BLaER1 treated with 17β-estradiol and CSF1 and Interleukin-3, amounts not matched to agents 10 nM and 100 nM (cell line): ENCODE data around the gene ANKIB1.

Source experiments
- H3K27ac ChIP-seq, 11 experiments: shearing (Covaris generic); formaldehyde crosslinking; 2 replicates each; pipeline ENCODE4 v1.8.1; 2022
- H3K27me3 ChIP-seq, 11 experiments: shearing (Covaris generic); formaldehyde crosslinking; 2 replicates each; pipeline ENCODE4 v1.8.1; 2022
- H3K36me3 ChIP-seq, 11 experiments: shearing (Covaris generic); formaldehyde crosslinking; 2 replicates each; pipeline ENCODE4 v1.8.1; 2022
- H3K4me1 ChIP-seq, 10 experiments: shearing (Covaris generic); formaldehyde crosslinking; 2 replicates each; pipeline ENCODE4 v1.8.1; 2022
- H3K4me2 ChIP-seq, 11 experiments: shearing (Covaris generic); formaldehyde crosslinking; 2 replicates each; pipeline ENCODE4 v1.8.1; 2022
- H3K4me3 ChIP-seq, 10 experiments: shearing (Covaris generic); formaldehyde crosslinking; 2 replicates each; pipeline ENCODE4 v1.8.1; 2022
- H3K9ac ChIP-seq, 11 experiments: shearing (Covaris generic); formaldehyde crosslinking; 2 replicates each; pipeline ENCODE4 v1.8.1; 2022
- H3K9me3 ChIP-seq, 11 experiments: shearing (Covaris generic); formaldehyde crosslinking; replicated peaks in 1 of 11; 2 replicates each; pipeline ENCODE4 v1.8.1; 2022
- H4K20me1 ChIP-seq, 11 experiments: shearing (Covaris generic); formaldehyde crosslinking; 2 replicates each; pipeline ENCODE4 v1.8.1; 2022
- Cebpa-rat ChIP-seq, 11 experiments: shearing (Covaris generic); IDR thresholded peaks; 2 replicates each; pipeline ENCODE4 v1.8.1; 2022

ANKIB1 gene

DNA sequence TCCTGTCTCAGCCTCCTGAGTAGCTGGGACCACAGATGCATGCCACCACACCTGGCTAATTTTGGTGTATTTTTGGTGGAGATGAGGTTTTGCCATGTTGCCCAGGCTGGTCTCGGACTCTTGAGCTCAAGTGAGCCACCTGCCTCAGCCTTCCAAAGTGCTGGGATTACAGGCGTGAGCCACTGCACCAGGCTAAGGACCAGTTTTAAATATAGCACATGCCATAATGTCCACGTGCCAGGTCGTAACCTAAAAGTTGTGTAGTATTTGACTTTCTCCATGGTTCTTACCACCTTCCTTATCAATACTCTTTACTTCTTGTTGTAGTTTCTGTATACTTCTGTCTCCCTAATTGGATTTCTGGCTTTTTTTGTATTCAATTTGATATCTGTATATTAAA lies 13.3 kb downstream of the ANKIB1 start:
- Histone ChIP-seq H3K27ac (no peak overlapping the region), H3K9ac (no peak overlapping the region), H3K36me3 (peaks cover 25 to 59% (median 38%) of the 10 kb centered on the region in 11 experiments), H3K9me3 (peaks cover 26 to 72% (median 48%) of the 10 kb centered on the region in 11 experiments), H3K4me3 (no peak overlapping the region), H3K27me3 (no peaks in the 10 kb centered on the region), H3K4me1 (peaks cover 0 to 9% (median 0%) of the 10 kb centered on the region in 10 experiments; a peak in 2 of 20 replicates), H4K20me1 (peaks cover 0 to 29% (median 0%) of the 10 kb centered on the region in 11 experiments; a peak in 5 of 22 replicates), H3K4me2 (no peak overlapping the region)
- TF ChIP-seq Cebpa-rat (IDR thresholded peaks at IDR 0.05) = no peak

DNA sequence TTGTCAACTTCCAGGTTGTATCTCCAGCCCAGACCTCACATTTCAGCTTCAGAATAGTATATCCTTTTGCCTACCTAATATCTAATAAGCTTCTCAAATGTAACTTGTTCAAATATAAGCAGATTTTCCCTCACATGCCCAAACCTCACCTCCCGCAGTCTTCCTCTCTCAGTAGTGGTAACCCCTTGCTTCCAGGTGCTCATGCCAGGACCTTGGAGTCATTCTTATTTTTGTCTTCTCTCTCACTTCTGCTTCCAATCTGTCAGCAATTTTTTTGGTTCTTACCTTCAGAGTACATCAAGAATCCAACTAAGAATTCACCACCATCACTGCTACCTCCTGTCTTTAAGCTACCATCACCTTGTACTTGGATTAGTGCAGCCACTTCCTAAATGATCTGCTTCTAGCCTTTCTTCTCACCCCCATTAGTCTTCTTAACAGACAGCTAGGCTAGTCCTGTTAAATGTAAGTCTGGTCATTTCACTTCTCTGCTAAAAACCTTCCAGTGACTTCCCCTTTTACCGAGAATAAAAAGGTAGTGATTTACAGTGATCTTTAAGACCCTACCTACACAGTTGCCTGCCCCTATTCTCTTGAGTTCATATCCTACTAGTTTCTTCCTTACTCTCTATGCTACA lies 14.0 kb downstream of the ANKIB1 start:
- Histone ChIP-seq H3K4me1 (peaks cover 0 to 9% (median 0%) of the 10 kb centered on the region in 10 experiments; a peak in 2 of 20 replicates), H3K4me3 (no peak overlapping the region), H3K9me3 (peaks cover 24 to 72% (median 47%) of the 10 kb centered on the region in 11 experiments), H4K20me1 (peaks cover 0 to 29% (median 0%) of the 10 kb centered on the region in 11 experiments; a peak in 5 of 22 replicates), H3K27me3 (no peaks in the 10 kb centered on the region), H3K36me3 (peaks cover 27 to 60% (median 39%) of the 10 kb centered on the region in 11 experiments), H3K4me2 (0 out of 22 replicates have a peak overlapping the region, but pooled peaks of 1 of the 11 experiments have one; percentile 5), H3K9ac (no peak overlapping the region), H3K27ac (no peak overlapping the region)
- TF ChIP-seq Cebpa-rat (IDR thresholded peaks at IDR 0.05) = no peak

DNA sequence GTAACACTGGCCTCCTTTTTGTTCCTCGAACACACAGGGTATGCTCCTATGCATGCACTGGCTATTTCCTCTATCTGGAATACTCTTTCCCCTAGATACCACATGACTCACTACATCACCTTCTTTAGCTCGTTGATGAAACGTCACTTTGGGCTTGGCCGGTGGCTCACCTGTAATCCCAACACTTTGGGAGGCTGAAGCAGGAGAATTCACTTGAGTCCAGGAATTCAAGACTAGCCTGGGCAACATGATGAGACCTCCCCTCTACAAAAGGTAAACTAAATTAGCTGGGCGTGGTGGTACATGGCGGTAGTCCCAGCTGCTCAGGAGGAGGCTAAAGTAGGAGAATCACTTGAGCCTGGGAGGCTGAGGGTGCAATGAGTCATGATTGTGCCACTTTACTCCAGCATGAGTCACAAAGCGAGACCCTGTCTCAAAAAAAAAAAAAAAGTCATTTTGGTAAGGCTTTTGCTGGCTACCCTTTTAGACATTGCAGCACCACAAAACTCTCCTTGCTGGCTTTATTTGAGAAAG lies 14.5 kb downstream of the ANKIB1 start:
- no peak overlapping the region for H3K27ac ChIP-seq
- no peak for TF ChIP-seq Cebpa-rat (IDR thresholded peaks at IDR 0.05)
- no peaks in the 10 kb centered on the region for H3K27me3 ChIP-seq
- peaks cover 27 to 58% (median 39%) of the 10 kb centered on the region in 11 experiments for H3K36me3 ChIP-seq
- no peak overlapping the region for H3K9ac ChIP-seq
- H3K9me3 ChIP-seq = peaks cover 19 to 70% (median 46%) of the 10 kb centered on the region in 11 experiments
- H3K4me2 ChIP-seq = no peak overlapping the region
- peaks cover 0 to 29% (median 0%) of the 10 kb centered on the region in 11 experiments; a peak in 5 of 22 replicates for H4K20me1 ChIP-seq
- peaks cover 0 to 9% (median 0%) of the 10 kb centered on the region in 10 experiments; a peak in 2 of 20 replicates for H3K4me1 ChIP-seq
- no peak overlapping the region for H3K4me3 ChIP-seq

DNA sequence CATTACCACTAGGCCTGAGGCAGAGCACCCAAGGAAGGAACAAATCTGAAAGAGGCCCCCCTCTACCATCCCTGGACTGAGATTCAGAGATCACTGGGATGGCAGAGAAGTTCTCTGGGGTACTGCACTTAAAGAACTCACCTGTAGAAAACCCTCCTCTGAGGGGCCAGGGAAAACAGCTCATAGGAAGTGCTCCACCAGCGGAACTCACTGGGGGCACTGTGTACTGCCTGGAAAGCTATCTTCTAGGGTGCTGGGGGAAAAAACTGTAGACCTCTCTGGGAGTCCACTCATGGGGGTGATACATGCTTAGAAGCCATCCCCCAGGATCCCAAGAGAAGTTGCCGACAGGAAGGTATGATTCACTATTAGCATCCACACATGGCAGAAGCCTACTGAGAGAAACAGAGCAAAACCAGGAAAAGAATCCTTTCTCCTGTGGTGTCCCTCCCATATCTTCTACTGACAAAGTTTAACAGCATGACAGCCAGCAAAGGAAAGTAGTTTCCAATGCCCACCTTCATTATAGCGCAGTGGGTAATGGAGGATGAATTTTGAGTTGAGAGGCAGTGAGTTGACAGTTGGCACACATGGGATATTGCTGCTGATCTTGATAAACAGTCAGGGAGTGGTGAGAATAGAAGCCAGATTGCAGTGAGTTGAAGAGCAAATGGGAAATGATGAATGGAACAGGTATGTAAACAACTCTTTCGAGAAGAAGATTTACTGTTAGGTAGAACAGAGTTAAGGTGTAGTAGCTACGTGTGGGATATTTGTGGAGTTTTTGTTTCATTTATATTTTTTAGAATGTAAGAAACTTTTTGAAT lies 20.9 kb downstream of the ANKIB1 start:
- TF ChIP-seq Cebpa-rat (IDR thresholded peaks at IDR 0.05) = no peak

DNA sequence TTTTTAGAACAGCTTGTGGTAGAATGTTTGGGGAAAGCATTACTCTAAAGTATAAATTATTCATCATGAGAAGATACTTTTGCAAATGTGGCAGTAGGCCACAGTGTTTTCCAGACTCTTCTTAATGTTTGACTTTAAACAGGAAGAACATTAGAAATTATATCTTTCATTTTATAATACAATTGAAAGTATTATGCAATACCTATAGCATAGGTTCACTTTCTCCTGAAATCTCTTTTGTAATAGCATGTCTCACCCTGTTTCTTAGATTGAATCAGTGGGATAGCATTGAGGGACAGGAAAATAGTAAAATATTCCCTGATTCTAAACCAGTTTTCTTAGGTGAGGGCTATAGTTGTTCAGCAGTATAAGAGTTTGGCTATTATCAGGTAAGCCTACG lies 23.1 kb downstream of the ANKIB1 start:
- Histone ChIP-seq H3K9ac (no peak overlapping the region), H3K4me3 (no peak overlapping the region), H3K9me3 (peaks cover 6 to 23% (median 14%) of the 10 kb centered on the region in 11 experiments; a peak in 19 of 22 replicates), H4K20me1 (peaks cover 0 to 37% (median 9%) of the 10 kb centered on the region in 11 experiments; a peak in 10 of 22 replicates), H3K27ac (no peak overlapping the region), H3K4me2 (no peak overlapping the region), H3K4me1 (no peaks in the 10 kb centered on the region), H3K36me3 (peaks cover 11 to 39% (median 30%) of the 10 kb centered on the region in 11 experiments; a peak in 21 of 22 replicates), H3K27me3 (no peaks in the 10 kb centered on the region)
- TF ChIP-seq Cebpa-rat (IDR thresholded peaks at IDR 0.05) = peak in 2 of 11 experiments; percentile 18 to 65; a peak in 2 of 22 replicates

More for the DNA sequence above, 20.9 kb downstream of the ANKIB1 start:
- no peak overlapping the region for H3K4me3 ChIP-seq
- no peak overlapping the region for H3K27ac ChIP-seq
- H3K27me3 ChIP-seq = no peaks in the 10 kb centered on the region
- H3K36me3 ChIP-seq = peaks cover 20 to 51% (median 35%) of the 10 kb centered on the region in 11 experiments
- no peaks in the 10 kb centered on the region for H3K4me1 ChIP-seq
- H3K9me3 ChIP-seq = peaks cover 15 to 45% (median 32%) of the 10 kb centered on the region in 11 experiments
- peaks cover 0 to 33% (median 4%) of the 10 kb centered on the region in 11 experiments; a peak in 7 of 22 replicates for H4K20me1 ChIP-seq
- H3K4me2 ChIP-seq = no peak overlapping the region
- no peak overlapping the region for H3K9ac ChIP-seq

DNA sequence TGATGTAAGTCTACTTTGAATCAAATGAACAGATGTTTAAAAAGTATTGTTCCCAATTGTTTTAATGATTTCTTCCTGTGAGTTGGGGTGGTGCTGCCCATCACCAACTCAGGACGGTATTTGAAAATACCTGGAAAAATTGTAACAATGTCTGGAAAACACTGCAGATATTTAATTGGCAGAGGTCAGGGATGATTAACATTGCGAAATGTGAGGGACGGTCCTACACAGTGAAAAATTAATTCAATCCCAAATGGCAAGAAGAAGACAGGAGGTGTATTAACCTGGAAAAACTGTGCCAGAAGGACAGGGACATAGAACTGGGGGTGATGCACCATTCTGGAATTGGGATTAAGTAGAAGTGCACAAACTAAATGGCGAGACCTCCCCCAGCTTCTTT lies 29.6 kb downstream of the ANKIB1 start:
- Histone ChIP-seq H3K27me3 (no peaks in the 10 kb centered on the region), H3K9me3 (peaks cover 2 to 16% (median 10%) of the 10 kb centered on the region in 11 experiments), H3K4me1 (peaks cover 0 to 4% (median 0%) of the 10 kb centered on the region in 10 experiments; a peak in 1 of 20 replicates), H3K27ac (no peak overlapping the region), H3K4me2 (no peak overlapping the region), H3K4me3 (no peak overlapping the region), H3K9ac (no peak overlapping the region), H4K20me1 (peaks cover 0 to 74% (median 13%) of the 10 kb centered on the region in 11 experiments; a peak in 11 of 22 replicates), H3K36me3 (peaks cover 0 to 40% (median 12%) of the 10 kb centered on the region in 11 experiments; a peak in 17 of 22 replicates)
- 0 out of 22 replicates have a peak, but pooled peaks of 1 of the 11 experiments have one; percentile 34 for TF ChIP-seq Cebpa-rat (IDR thresholded peaks at IDR 0.05)

DNA sequence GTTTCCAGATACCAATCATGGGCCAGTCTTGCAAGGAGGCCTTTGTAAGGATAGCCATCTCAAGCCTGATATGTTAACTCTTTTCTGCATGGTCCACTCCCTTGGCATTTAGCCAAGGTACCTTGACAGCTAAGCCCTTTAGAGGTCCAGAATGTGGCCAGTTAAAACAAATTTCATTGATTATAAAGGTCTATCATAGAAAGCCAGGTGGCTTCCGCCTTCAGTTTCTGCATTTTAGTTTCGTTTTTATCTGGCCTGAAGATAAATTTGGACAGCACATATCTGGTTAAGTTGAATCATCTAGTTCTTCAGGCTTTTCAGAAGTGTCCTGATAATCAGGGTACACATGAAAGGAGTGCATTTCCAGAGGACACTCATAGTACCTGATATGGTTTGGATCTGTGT lies 30.7 kb downstream of the ANKIB1 start:
- Histone ChIP-seq H3K4me2 (no peak overlapping the region), H3K27ac (no peak overlapping the region), H3K4me3 (no peak overlapping the region), H4K20me1 (peaks cover 0 to 76% (median 14%) of the 10 kb centered on the region in 11 experiments; a peak in 10 of 22 replicates), H3K9me3 (peaks cover 12 to 27% (median 20%) of the 10 kb centered on the region in 11 experiments), H3K4me1 (peaks cover 0 to 4% (median 0%) of the 10 kb centered on the region in 10 experiments; a peak in 1 of 20 replicates), H3K27me3 (no peaks in the 10 kb centered on the region), H3K9ac (no peak overlapping the region), H3K36me3 (peaks cover 9 to 50% (median 21%) of the 10 kb centered on the region in 11 experiments; a peak in 20 of 22 replicates)
- TF ChIP-seq Cebpa-rat (IDR thresholded peaks at IDR 0.05) = no peak

DNA sequence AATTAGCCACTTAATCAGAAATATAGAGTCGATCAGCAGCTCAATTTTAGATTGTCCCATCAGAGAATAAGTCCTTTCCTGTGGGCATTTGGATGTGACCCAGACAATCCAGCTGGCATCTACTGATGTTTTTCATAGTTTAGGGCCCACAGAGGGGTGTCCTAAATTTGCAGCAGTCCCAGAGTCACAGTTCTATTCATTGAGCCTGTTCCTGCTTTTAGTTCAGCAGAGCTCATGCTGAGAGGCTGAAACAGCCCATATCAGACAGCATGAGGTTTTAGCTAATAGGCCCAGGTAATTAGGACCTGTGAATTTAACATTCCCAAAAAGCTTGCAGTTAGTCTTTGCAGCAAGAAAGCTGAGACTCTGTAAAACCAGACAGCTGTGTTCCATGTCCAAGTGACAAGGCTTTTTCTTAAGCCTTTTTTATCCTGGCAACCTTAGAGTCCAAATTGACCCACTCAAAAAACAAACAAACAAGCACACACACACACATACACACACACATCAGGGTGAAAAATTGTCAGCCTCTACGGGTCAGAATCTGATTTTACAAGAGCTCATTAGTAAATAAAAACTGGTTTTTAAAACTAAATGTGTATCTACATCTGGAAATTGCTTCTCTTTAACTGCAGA lies 33.7 kb downstream of the ANKIB1 start:
- Histone ChIP-seq H4K20me1 (peaks cover 0 to 68% (median 14%) of the 10 kb centered on the region in 11 experiments; a peak in 8 of 22 replicates), H3K9me3 (peaks cover 12 to 27% (median 20%) of the 10 kb centered on the region in 11 experiments), H3K27me3 (no peaks in the 10 kb centered on the region), H3K4me2 (no peak overlapping the region), H3K36me3 (peaks cover 10 to 54% (median 21%) of the 10 kb centered on the region in 11 experiments; a peak in 19 of 22 replicates), H3K9ac (no peak overlapping the region), H3K4me3 (no peak overlapping the region), H3K27ac (no peak overlapping the region), H3K4me1 (peaks cover 0 to 4% (median 0%) of the 10 kb centered on the region in 10 experiments; a peak in 1 of 20 replicates)
- no peak for TF ChIP-seq Cebpa-rat (IDR thresholded peaks at IDR 0.05)
